ENCODE results near the gene ITPR1.

DNA sequence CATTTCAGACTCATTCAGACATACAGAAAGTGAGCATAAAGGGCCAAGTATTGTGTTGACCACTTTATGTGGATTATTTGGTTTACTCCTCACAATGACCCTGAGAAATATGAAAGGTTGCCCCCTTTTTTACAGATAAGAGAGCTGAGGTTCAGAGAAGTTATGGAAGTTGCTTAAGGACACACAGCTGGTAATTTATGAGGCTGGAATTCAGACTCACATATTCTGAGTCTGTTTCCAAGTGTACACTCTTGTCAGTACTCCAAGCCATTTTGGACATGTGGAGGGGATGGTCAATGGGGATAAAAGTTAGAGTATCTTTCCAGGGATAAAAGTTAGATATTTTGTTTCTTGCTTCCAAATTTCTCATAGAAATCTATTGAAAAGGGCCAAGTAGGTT lies 15.9 kb downstream of the ITPR1 start:
- TF ChIP-seq, protein P1, sequence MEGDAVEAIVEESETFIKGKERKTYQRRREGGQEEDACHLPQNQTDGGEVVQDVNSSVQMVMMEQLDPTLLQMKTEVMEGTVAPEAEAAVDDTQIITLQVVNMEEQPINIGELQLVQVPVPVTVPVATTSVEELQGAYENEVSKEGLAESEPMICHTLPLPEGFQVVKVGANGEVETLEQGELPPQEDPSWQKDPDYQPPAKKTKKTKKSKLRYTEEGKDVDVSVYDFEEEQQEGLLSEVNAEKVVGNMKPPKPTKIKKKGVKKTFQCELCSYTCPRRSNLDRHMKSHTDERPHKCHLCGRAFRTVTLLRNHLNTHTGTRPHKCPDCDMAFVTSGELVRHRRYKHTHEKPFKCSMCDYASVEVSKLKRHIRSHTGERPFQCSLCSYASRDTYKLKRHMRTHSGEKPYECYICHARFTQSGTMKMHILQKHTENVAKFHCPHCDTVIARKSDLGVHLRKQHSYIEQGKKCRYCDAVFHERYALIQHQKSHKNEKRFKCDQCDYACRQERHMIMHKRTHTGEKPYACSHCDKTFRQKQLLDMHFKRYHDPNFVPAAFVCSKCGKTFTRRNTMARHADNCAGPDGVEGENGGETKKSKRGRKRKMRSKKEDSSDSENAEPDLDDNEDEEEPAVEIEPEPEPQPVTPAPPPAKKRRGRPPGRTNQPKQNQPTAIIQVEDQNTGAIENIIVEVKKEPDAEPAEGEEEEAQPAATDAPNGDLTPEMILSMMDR (IDR thresholded peaks at IDR 0.05; ENCODE audit: poor library complexity, severe bottlenecking) = no peak
- no peak for TF ChIP-seq RAD21 (conservative IDR thresholded peaks at IDR 0.05)
- no peak for TF ChIP-seq MXI1 (conservative IDR thresholded peaks at IDR 0.05; ENCODE audit: poor library complexity, severe bottlenecking)

Data from neural cell (in vitro differentiated cells).